LNCaP clone FGC (cell line): ENCODE data around the gene TM4SF4.
"Not testable (repeated sequence)": the region's sequence is repeated elsewhere in the genome, so short reads cannot be mapped to it uniquely, and the experiment has no call there.

Source experiments
- DNase-seq: peaks from one replicate; pipeline ENCODE4 v3.0.0-alpha.2; 2011; ENCODE audit warnings: low read depth
- H3K4me3 ChIP-seq: 2 replicates; pipeline ENCODE4 v1.5.1; 2011; ENCODE audit warnings: mild to moderate bottlenecking, low read depth, low read length, control low read depth
- TF ChIP-seq, protein P1 (sequence below): IDR thresholded peaks from 2 replicates; pipeline ENCODE4 v1.5.1; 2012; ENCODE audit warnings: mild to moderate bottlenecking; ENCODE audit not compliant: control insufficient read depth, insufficient read depth; ENCODE audit errors: extremely low read depth

Gene TM4SF4

DNA sequence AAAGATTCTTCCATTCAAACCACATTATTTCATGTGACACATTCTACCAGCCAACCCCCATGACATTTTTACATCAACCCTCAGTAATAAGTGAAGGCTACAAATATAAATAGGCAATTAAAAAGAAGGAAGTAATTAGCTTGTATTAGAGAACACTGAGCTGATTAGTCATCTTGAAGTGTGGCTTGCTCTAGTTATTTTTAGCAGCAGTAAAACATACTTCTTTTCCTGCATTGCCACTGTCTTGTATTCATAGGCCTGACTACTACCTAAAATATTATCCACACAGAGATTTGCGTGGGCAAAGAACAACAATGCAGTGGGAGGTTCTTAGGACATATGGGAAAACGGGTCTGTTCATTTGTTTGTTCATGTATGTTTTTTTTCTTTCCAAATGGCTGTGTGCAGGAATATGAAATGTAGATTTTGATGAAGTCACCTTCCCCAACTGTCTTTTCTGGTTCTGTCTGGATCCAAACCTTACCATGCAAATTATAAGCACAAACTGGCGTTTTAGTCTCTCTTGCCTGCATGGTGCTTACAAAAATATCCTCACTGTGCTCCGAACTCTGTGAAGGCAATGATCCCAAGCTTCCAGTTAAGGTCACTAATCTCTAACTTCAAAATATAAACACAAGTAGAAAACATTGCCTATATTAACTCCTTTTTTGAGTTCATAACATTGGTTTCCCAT, 31.5 kb upstream of the TM4SF4 start:
- H3K4me3 ChIP-seq: no peak overlapping the region
- TF ChIP-seq, protein P1, sequence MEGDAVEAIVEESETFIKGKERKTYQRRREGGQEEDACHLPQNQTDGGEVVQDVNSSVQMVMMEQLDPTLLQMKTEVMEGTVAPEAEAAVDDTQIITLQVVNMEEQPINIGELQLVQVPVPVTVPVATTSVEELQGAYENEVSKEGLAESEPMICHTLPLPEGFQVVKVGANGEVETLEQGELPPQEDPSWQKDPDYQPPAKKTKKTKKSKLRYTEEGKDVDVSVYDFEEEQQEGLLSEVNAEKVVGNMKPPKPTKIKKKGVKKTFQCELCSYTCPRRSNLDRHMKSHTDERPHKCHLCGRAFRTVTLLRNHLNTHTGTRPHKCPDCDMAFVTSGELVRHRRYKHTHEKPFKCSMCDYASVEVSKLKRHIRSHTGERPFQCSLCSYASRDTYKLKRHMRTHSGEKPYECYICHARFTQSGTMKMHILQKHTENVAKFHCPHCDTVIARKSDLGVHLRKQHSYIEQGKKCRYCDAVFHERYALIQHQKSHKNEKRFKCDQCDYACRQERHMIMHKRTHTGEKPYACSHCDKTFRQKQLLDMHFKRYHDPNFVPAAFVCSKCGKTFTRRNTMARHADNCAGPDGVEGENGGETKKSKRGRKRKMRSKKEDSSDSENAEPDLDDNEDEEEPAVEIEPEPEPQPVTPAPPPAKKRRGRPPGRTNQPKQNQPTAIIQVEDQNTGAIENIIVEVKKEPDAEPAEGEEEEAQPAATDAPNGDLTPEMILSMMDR: no peak
- DNase-seq: no peak

DNA sequence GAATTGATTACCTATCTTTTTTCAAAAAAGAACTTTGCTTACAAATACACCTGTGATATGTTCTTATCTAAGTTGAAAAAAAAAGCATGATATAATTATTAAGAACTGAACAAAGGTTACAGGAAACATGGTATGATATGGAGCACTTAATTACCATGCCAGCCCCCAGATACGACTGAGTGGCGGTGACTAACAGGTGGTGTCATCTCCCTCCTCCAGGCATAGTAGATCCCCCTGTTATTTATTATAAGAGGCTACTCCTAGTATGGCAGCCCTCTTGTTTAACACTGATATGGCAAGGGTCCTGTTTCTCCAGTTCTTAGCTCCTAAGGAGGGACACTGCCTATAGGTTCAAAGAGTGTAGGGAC, 31.0 kb upstream of the TM4SF4 start:
- no peak overlapping the region for H3K4me3 ChIP-seq
- no peak for DNase-seq
- TF ChIP-seq, protein P1: no peak

DNA sequence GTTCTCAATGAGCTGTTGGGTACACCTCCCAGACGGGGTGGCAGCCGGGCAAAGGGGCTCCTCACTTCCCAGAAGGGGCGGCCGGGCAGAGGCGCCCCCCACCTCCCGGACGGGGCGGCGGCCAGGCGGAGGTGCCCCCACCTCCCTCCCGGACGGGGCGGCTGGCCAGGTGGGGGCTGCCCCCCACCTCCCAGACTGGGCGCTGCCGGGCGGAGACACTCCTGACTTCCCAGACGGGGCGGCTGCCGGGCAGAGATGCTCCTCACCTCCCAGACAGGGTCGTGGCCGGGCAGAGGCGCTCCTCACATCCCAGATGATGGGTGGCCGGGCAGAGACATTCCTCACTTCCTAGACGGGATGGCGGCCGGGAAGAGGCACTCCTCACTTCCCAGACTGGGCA, 29.6 kb upstream of the TM4SF4 start:
- not testable (repeated sequence) for DNase-seq, H3K4me3 ChIP-seq

DNA sequence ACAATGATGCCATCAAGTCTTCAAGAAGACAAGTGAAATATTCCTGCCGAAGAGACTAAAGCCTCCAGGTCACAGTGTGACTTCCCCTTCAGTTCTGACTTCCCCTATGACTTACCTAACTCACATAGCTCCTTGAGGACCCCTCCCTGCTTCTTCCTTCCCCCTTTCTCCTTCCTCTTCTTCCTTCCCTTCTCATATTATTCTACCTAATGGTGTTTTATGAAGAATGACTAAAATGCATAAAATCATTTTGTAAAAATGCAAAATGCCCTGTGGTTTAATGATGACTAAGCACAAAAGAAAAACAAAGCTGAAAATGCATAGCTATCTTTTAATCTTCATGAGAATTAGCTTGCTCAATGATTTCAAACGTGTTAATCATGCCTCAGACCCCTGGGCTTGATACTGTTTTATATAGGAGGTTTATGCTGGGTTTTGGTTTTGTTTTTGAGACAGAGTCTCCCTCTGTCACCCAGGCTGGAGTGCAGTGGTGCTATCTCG, 26.1 kb upstream of the TM4SF4 start:
- no peak for DNase-seq
- no peak overlapping the region for H3K4me3 ChIP-seq
- TF ChIP-seq, protein P1: no peak

DNA sequence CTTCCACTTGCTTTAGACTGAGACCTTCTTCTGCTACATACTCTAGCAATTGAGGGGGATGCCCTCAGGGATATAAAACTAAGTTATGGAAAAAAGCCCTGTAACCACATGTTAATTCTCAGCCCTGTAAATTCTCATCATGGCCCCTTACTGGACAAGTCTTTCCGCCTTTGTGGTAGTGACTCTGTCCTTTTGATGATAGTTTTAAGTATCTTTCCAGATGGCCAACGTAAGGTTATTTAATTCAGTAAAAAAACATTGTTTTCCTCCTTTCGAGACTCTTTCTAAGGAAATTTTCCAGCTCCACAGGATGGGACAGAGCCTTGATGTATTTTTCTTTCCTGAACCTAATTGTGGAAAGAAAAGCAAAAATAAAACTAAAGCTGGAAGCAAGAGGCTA, 25.3 kb upstream of the TM4SF4 start:
- H3K4me3 ChIP-seq: no peak overlapping the region
- no peak for DNase-seq
- TF ChIP-seq, protein P1: no peak

DNA sequence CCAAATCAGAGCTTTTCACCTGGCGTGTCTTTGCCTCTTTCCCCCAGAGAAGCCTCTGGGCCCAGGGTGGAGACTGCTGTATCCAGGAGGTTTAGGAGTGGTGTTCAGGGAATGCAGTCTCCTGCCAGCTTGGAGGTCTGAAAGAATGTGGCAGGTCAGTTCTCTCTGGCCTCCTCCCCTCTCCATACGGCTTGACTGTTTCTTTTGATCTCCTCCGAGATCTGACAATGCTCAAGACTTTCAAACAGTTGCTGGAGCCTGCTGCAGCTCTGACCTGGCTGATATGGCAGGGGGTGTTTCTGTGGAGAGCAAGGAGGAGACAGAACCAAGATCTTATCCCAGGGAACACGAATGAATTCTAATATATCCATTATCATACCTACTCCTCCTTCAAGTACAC, 24.7 kb upstream of the TM4SF4 start:
- DNase-seq: no peak
- TF ChIP-seq, protein P1: no peak

DNA sequence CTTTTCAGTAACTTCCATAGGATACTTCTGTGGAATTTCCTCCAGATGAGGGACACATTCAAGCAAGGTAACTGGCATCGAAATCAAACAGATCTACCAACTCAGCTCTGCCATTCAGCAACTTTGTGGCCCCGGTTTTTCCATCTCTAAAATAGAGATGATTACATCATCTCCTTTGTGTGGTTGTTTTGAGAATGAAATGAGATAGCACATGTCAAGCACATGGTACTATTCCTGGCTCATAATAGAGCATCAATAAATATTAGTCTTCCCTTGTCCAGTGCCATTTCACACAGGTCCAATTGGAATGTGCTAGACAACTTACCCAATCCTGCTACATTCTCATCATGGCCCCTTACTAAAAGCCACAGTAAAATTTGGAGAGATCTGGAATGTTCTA, 24.2 kb upstream of the TM4SF4 start:
- DNase-seq: no peak
- TF ChIP-seq, protein P1: no peak
- no peak overlapping the region for H3K4me3 ChIP-seq

More for the DNA sequence above, 24.7 kb upstream of the TM4SF4 start:
- H3K4me3 ChIP-seq: no peak overlapping the region
